GM18517 (cell line): ENCODE measurements around the gene SV2B.
"Not testable (repeated sequence)": the region's sequence is repeated elsewhere in the genome, so short reads cannot be mapped to it uniquely, and the experiment has no call there.

ENCODE experiments used
- ATAC-seq: cut with Tn5 transposase; IDR thresholded peaks from one replicate; pipeline ENCODE4 v1.9.1; 2021; ENCODE audit warnings: mild to moderate bottlenecking, moderate library complexity; ENCODE audit not compliant: unreplicated experiment

The SV2B gene

DNA sequence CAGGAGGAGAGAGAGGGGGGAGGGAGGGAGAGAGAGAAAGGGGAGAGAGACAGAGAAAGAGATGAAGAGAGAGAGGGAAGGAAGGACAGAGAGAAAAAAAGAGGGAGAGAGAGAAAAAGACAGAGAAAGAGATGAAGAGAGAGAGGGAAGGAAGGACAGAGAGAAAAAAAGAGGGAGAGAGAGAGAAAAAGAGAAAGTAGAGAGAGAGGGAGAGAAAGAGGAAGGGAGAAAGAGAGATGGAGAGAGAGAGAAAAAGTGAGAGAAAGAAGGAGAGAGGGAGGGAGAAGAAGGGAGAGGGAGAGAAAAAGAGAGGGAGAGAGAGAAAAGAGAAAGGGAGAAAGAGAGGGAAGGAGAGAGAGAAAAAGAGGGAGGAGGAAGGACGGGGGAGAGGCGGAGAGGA, 204.2 kb downstream of the SV2B start:
- no peak for ATAC-seq

GRCh38 chr15:91304786-91305185, 204.7 kb downstream of the SV2B start:
- no peak for ATAC-seq

DNA sequence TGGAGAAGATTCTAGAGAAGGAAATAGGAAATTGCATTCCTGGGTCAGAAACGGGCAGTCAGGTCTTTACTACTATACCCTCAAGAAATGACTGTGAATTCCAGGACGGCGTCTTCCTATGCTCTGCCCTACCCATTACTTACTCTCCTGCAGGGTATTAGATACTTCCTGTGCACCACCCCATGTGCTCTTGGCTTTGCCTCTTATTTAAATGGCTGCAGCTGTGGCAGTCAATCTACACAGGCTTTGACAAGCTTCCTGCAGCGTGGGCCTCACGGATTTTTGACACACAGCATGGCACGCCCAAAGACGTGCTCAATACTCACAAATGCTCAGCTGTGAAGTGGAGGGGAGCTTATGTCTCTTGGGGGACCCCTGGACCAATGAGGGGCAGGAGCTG, 206.1 kb downstream of the SV2B start:
- no peak for ATAC-seq

- ATAC-seq, result no peak
Measured at GRCh38 chr15:91307601-91308000, 207.5 kb downstream of the SV2B start.

GRCh38 chr15:91308199-91308598, 208.1 kb downstream of the SV2B start:
- ATAC-seq, result no peak

- ATAC-seq, result no peak
Measured at GRCh38 chr15:91308855-91309254, 208.8 kb downstream of the SV2B start.

GRCh38 chr15:91311986-91312385, 211.9 kb downstream of the SV2B start:
- no peak for ATAC-seq

DNA sequence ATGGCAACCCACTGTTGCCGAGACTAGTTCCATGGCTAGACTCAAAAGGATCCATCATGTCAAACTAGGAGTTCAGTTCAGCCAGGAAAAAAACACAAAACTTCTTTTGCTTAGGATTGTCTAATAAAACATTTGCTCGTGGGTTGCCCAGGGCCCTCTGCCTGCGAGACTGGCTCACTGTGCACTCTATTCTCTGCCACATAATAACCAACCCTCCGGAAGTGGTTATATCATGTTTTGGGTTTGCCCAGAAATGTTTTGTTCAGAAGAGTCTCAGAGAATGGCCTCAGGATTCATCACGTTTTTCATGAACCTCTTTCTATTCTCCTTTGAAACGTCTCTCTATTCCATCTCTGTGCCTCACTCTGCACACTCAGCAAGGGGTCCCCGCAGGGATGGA, 216.1 kb downstream of the SV2B start:
- ATAC-seq, result no peak

- no peak for ATAC-seq
Measured at GRCh38 chr15:91318516-91318915, 218.5 kb downstream of the SV2B start.

DNA sequence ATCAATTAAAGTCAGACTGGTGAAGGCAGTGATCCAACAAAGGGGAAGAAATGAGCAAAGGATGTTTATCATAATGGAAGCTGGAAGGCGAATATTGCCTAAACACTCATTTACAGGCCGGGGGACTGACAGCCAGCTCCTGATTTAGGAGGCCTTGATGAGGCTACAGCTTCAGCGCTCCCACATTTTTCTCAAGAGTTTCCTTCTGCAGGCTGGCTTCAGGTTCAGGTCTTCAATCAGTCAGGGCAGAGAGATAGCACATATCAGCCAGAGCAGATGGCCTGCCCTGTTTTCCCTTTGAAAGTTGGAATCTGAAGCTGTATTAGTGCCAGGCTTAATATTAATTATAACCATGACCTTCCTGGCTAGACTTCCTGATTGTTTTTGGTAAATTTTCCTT, 218.9 kb downstream of the SV2B start:
- ATAC-seq, result no peak

DNA sequence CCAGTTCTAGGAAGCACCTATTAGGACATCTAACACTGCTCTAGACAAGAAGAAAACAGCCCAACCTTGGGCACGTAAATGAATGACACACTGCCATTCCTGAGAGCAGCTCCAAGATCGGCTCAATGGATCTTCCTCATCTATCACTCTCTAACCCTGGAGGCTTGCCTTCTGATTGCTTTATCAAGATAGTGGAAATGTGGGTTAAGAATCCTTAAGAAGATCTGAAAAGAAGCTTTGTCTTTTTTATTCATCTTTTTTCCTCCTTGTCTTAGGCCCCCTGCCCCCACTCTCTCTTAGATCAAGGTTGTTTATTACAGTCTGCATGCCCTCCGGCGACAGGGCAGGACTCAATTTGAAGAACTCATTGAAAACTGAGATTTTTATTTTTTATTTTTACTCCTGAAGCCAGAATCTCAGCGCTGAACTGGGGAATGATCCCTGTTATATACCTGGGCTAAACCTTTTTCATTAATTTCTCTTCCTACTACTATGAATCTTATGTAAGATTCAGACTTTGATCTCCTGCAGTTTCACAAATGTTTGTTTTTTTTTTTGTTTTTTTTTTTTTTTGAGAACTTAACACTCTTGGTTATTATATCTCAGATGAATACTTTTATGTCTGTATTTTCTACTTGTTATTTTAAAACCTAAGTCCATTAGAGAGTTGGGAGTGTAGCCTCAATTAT, 219.5 kb downstream of the SV2B start:
- no peak for ATAC-seq

DNA sequence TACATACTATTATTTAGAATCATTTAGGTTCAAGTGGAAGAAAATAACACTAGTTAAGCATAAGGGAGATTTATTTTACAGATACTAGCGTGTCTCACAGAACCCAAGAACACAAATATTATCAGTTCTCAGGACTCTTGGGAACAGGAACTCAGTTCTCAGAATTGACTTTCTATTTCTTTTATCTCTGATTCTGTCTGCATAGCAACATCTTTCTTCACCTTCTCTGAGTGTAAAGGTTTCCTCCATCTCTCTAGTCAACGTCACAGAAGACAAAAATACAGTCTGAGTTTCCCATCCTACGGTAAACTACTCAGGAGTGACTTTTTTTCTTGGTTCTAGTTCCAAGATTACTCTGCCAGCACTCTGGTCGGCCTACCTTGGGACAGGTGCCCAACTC, 220.0 kb downstream of the SV2B start:
- ATAC-seq, result no peak

GRCh38 chr15:91329914-91330313, 229.9 kb downstream of the SV2B start:
- no peak for ATAC-seq

DNA sequence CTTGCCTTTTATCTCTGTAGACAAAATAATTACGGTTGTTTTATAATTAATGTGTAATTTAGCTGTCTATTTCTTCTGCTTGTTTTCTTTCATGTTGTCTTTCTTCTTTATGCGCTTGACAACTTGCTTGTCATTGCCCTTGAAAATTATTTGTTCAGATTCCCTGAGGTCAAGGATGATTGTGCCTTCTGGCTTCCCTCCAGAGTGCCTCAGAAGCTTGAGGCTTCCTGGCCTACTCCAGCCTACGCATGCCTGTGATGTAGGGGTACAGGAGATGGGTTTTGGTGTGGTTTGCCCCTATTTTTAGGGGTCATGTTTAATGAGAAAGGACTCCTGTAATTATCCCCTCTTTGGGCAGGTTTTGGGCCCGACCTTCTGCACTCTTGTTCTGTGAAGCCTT, 231.5 kb downstream of the SV2B start:
- ATAC-seq, result no peak

GRCh38 chr15:91335702-91336101, 235.6 kb downstream of the SV2B start:
- ATAC-seq, result no peak

DNA sequence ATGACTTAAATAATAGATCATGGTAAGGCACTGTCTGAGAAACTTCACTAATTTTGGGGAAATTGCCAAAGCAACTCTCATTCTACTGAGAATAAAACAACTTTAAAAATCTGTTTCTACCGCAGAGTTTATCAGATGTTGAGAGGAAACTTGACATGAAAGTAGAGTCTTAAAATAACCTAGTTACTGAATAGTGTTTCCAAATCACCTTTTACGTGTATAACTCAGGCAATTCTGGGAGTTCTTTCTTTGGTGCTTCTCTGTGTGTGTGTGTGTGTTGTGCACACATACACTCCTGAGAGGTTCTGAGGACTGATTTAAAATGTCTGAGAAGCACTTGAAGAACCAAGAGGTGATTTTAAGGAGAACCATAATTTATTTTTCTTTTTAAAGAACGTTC, 236.6 kb downstream of the SV2B start:
- no peak for ATAC-seq

- no peak for ATAC-seq
Measured at GRCh38 chr15:91338766-91339165, 238.7 kb downstream of the SV2B start.

DNA sequence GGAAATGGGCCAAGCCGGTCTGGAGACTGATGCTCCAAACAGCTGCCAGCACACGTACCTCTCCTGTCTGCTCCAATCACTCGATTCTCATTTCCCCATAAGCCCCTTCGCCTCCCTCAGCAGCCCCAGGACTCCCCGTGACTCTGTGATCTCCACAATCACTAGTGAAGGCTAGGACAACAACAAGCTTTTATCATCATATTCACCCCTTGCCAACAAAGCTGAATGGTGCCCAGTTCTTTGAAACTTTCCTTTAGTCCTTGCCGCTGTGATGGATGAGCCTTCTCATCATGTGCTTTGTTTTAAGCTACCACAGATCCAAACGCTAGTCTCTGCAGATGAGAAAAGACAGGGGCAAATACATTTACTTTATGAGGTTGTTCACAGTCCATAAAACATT, 242.0 kb downstream of the SV2B start:
- ATAC-seq, result no peak

GRCh38 chr15:91344912-91345311, 244.9 kb downstream of the SV2B start:
- not testable (repeated sequence) for ATAC-seq

GRCh38 chr15:91345736-91346135, 245.7 kb downstream of the SV2B start:
- no peak for ATAC-seq

- no peak for ATAC-seq
Measured at GRCh38 chr15:91346259-91346658, 246.2 kb downstream of the SV2B start.

- no peak for ATAC-seq
Measured at GRCh38 chr15:91348752-91349500, 248.9 kb downstream of the SV2B start.
